GM13977 (cell line): ENCODE results near the gene ABI3BP.

Experiments used
- DNase-seq: peaks from one replicate; pipeline ENCODE4 v3.0.0; 2012; ENCODE audit warnings: low spot score
- CTCF ChIP-seq: IDR thresholded peaks from 2 replicates; pipeline ENCODE4 v1.5.1; 2012; ENCODE audit warnings: mild to moderate bottlenecking, control low read depth; ENCODE audit not compliant: insufficient read depth; ENCODE audit errors: extremely low read depth, missing control alignments
- in situ Hi-C: fragments of 300-500 bp; cut with MboI; formaldehyde crosslinking; loops from one replicate; pipeline ENCODE4 v1.12.0; 2022; ENCODE audit warnings: low sequenced_read_pairs, low pct_unique_long_range_greater_than_20kb, mixed read lengths, inconsistent platforms; ENCODE audit not compliant: unreplicated experiment

The ABI3BP gene

GRCh38 chr3:100988080-100988479 is 5.1 kb downstream of the ABI3BP start:
- no peak for TF ChIP-seq CTCF
- in situ Hi-C loops, result no loop called here
- no peak for DNase-seq

DNA sequence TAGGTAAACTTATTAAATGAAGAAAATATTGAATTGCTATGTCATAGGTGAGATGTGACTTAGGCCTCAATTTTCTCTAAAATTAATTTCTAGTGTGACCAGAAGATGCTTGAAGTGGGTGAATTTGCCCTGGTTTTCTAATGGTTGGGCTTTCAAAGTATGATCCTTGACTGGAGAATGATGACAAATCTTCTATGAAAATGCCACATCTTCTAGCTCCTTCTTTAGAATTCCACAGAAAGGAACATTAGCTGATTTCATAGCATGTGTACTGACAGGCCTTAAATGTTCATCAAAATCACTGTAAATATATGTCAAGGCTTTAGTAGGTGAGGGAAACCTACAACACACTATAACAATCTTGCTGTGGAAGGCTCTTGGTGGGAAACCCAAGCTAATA is 8.9 kb downstream of the ABI3BP start:
- in situ Hi-C loops, result no loop called here
- no peak for DNase-seq
- TF ChIP-seq CTCF, result no peak

DNA sequence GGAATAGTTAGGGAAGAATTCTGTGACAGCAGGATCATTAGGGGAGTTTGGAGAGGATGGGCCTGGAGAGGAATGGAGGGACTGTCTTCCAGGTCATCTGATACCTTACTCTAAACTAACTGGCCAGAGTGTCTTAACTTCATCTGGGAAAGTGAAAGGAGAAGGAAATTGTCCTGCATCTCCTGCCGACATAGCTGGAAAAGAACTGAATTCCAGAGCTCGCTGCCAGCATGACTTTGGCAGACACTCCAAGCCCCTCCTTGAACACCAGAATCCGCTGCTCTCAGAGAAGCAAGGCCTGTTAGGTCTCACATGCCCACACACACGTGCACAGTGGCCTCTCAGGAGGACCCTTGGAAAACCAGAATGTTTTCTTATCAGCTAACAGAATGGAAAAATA is 10.5 kb downstream of the ABI3BP start:
- in situ Hi-C loops, result no loop called here
- DNase-seq, result no peak
- TF ChIP-seq CTCF, result no peak

GRCh38 chr3:100981164-100981911 is 11.9 kb downstream of the ABI3BP start:
- in situ Hi-C loops, result no loop called here
- DNase-seq, result no peak
- no peak for TF ChIP-seq CTCF

GRCh38 chr3:100978011-100978659 is 15.1 kb downstream of the ABI3BP start:
- no peak for DNase-seq
- TF ChIP-seq CTCF, result no peak
- in situ Hi-C loops, result no loop called here

- DNase-seq, result no peak
- no peak for TF ChIP-seq CTCF
- in situ Hi-C loops, result no loop called here
Observed at GRCh38 chr3:100976611-100977010, 16.6 kb downstream of the ABI3BP start.
